H1 (cell line): ENCODE results near the gene FRMD4A. TPM values are rescaled to one million over a fixed set of nuclear protein-coding genes. Genes with fewer than 3 reads are reported as not detected.

ENCODE experiments used
- CTCF ChIA-PET: fragments of 300-600 bp; sonication (Branson Sonifier 250); formaldehyde crosslinking; loops from one replicate; lab custom pipeline; 2021; ENCODE audit not compliant: partially characterized antibody; lab: Charles Lee
- POLR2A ChIA-PET: fragments of 300-600 bp; sonication (Branson Sonifier 250); formaldehyde crosslinking; loops from one replicate; lab custom pipeline; 2021; ENCODE audit warnings: inconsistent platforms; ENCODE audit not compliant: partially characterized antibody; lab: Charles Lee
- DNase-seq, 2 experiments: peaks; one replicate each; pipeline versions ENCODE4 v3.0.0 to v3.0.0-alpha.2; 2010 to 2022; ENCODE audit warnings: low spot score in 2 of 2, low read depth in 1 of 2, mixed read lengths in 1 of 2
- FAIRE-seq: peaks from 2 replicates; lab custom pipeline; 2011; peaks lifted over from hg19 to GRCh38; lab: Jason Lieb, UNC
- H2AFZ ChIP-seq: 2 replicates; pipeline ENCODE4 v1.8.1; 2012; ENCODE audit warnings: low read length, inconsistent platforms
- H2AK5ac ChIP-seq: 2 replicates; pipeline ENCODE4 v1.6.1; 2013; ENCODE audit warnings: low read depth, low read length
- H2BK120ac ChIP-seq: replicated peaks from 2 replicates; pipeline ENCODE3; 2013; ENCODE audit warnings: low read depth, low read length, inconsistent platforms
- H2BK12ac ChIP-seq: 2 replicates; pipeline ENCODE4 v1.6.1; 2013; ENCODE audit warnings: low read depth, low read length
- H2BK15ac ChIP-seq: 2 replicates; pipeline ENCODE4 v1.6.1; 2013; ENCODE audit warnings: low read length
- H2BK20ac ChIP-seq: 2 replicates; pipeline ENCODE4 v1.6.1; 2013; ENCODE audit warnings: low read length
- H2BK5ac ChIP-seq: 2 replicates; pipeline ENCODE4 v1.6.1; 2013; ENCODE audit warnings: low read depth, low read length
- H3K14ac ChIP-seq: 2 replicates; pipeline ENCODE4 v1.6.1; 2013; ENCODE audit warnings: inconsistent platforms; ENCODE audit not compliant: insufficient read length
- H3K18ac ChIP-seq: 2 replicates; pipeline ENCODE4 v1.6.1; 2013; ENCODE audit warnings: low read length; ENCODE audit errors: extremely low read depth
- H3K23ac ChIP-seq: 2 replicates; pipeline ENCODE4 v1.6.1; 2013; ENCODE audit warnings: inconsistent platforms; ENCODE audit not compliant: insufficient read length
- H3K23me2 ChIP-seq: 2 replicates; pipeline ENCODE4 v1.6.1; 2013; ENCODE audit warnings: low read depth, low read length
- H3K27ac ChIP-seq: 2 replicates; pipeline ENCODE4 v1.6.1; 2011; ENCODE audit warnings: low read depth, low read length, inconsistent platforms
- H3K27me3 ChIP-seq, 4 experiments: replicated peaks in 1 of 4; 1 replicate in 1 of 4; 2 replicates in 3 of 4; pipeline versions ENCODE4 v1.6.1 to v1.8.1; 2011 to 2013; ENCODE audit warnings: low read length in 3 of 4, mild to moderate bottlenecking in 3 of 4, inconsistent platforms in 2 of 4, mixed read lengths in 2 of 4, moderate library complexity in 1 of 4; ENCODE audit not compliant: control insufficient read depth in 3 of 4, insufficient read depth in 3 of 4; ENCODE audit errors: extremely low read depth in 1 of 4
- H3K36me3 ChIP-seq, 4 experiments: 2 replicates each; pipeline versions ENCODE4 v1.6.1 to v1.8.1; 2011 to 2013; ENCODE audit warnings: mild to moderate bottlenecking in 4 of 4, low read length in 3 of 4, moderate library complexity in 2 of 4, control low read depth in 1 of 4, inconsistent platforms in 1 of 4; ENCODE audit not compliant: insufficient read depth in 4 of 4, control insufficient read depth in 2 of 4
- H3K4ac ChIP-seq: replicated peaks from 2 replicates; pipeline ENCODE3; 2013; ENCODE audit warnings: low read length, low read depth, mixed read lengths, inconsistent platforms; ENCODE audit not compliant: insufficient read length
- H3K4me1 ChIP-seq, 4 experiments: replicated peaks in 1 of 4; 1 replicate in 1 of 4; 2 replicates in 3 of 4; pipeline versions ENCODE4 v1.6.1 to v1.8.1; 2011 to 2013; ENCODE audit warnings: low read length in 3 of 4, inconsistent platforms in 2 of 4, mixed read lengths in 1 of 4; ENCODE audit not compliant: insufficient read depth in 4 of 4, control insufficient read depth in 3 of 4
- H3K4me2 ChIP-seq, 2 experiments: 2 replicates each; pipeline versions ENCODE4 v1.6.1 to v1.8.1; 2011 to 2013; ENCODE audit warnings: low read depth in 2 of 2, low read length in 2 of 2, control low read depth in 1 of 2, inconsistent platforms in 1 of 2, mild to moderate bottlenecking in 1 of 2; ENCODE audit not compliant: insufficient read depth in 1 of 2
- H3K4me3 ChIP-seq, 4 experiments: fragments of 200-600, 300-600 bp in 1 of 4; sonication (generic), shearing (Covaris generic), sonication (Bioruptor Twin) in 1 of 4; 2 replicates each; pipeline versions ENCODE4 v1.5.1 to v1.8.1; 2011 to 2016; ENCODE audit warnings: low read length in 4 of 4, low read depth in 3 of 4, control low read depth in 2 of 4, inconsistent platforms in 2 of 4, mild to moderate bottlenecking in 2 of 4, mixed read lengths in 1 of 4, moderate library complexity in 1 of 4; ENCODE audit not compliant: insufficient read depth in 2 of 4; ENCODE audit errors: extremely low read depth in 1 of 4
- H3K56ac ChIP-seq: replicated peaks from 2 replicates; pipeline ENCODE3; 2013; ENCODE audit warnings: low read depth, mild to moderate bottlenecking, mixed read lengths, low read length, inconsistent platforms; ENCODE audit not compliant: insufficient read length
- H3K79me1 ChIP-seq: 2 replicates; pipeline ENCODE4 v1.6.1; 2013; ENCODE audit warnings: low read depth, low read length, control low read depth
- H3K79me2 ChIP-seq, 2 experiments: 2 replicates each; pipeline versions ENCODE4 v1.6.1 to v1.8.1; 2012 to 2013; ENCODE audit warnings: low read length in 2 of 2, mild to moderate bottlenecking in 2 of 2, inconsistent platforms in 1 of 2; ENCODE audit not compliant: insufficient read depth in 2 of 2, control insufficient read depth in 1 of 2
- H3K9ac ChIP-seq, 4 experiments: replicated peaks in 1 of 4; 1 replicate in 1 of 4; 2 replicates in 3 of 4; pipeline versions ENCODE4 v1.6.1 to v1.8.1; 2011 to 2013; ENCODE audit warnings: low read depth in 3 of 4, low read length in 3 of 4, control low read depth in 2 of 4, mild to moderate bottlenecking in 2 of 4, moderate library complexity in 2 of 4, inconsistent platforms in 1 of 4; ENCODE audit errors: extremely low read depth in 1 of 4
- H3K9me3 ChIP-seq, 2 experiments: 2 replicates each; pipeline versions ENCODE4 v1.6.1 to v1.8.1; 2012 to 2013; ENCODE audit warnings: mild to moderate bottlenecking in 2 of 2, moderate library complexity in 2 of 2, control low read depth in 1 of 2, inconsistent platforms in 1 of 2, low read depth in 1 of 2, low read length in 1 of 2, mixed read lengths in 1 of 2; ENCODE audit not compliant: insufficient read depth in 2 of 2
- H4K20me1 ChIP-seq, 2 experiments: replicated peaks in 1 of 2; 2 replicates each; pipeline versions ENCODE3 to v1.8.1; 2011 to 2013; ENCODE audit warnings: inconsistent platforms in 2 of 2, low read length in 2 of 2, mild to moderate bottlenecking in 1 of 2; ENCODE audit not compliant: insufficient read depth in 2 of 2, control insufficient read depth in 1 of 2
- H4K5ac ChIP-seq: 2 replicates; pipeline ENCODE4 v1.6.1; 2013; ENCODE audit warnings: low read length, low read depth, mixed read lengths, inconsistent platforms; ENCODE audit not compliant: insufficient read length
- H4K8ac ChIP-seq: 2 replicates; pipeline ENCODE4 v1.8.0; 2013; ENCODE audit warnings: mild to moderate bottlenecking, moderate library complexity, low read length, inconsistent platforms; ENCODE audit not compliant: insufficient read depth; ENCODE audit errors: extremely low read depth
- H4K91ac ChIP-seq: replicated peaks from 2 replicates; pipeline ENCODE3; 2013; ENCODE audit warnings: low read length, mixed read lengths, inconsistent platforms; ENCODE audit not compliant: insufficient read length
- EZH2 ChIP-seq: fragments of 200-600 bp; sonication (generic); IDR thresholded peaks from 2 replicates; pipeline ENCODE4 v1.7.1; 2012; ENCODE audit warnings: low read depth, mild to moderate bottlenecking, moderate library complexity, low read length, inconsistent platforms; ENCODE audit not compliant: severe bottlenecking
- HDAC2 ChIP-seq, 2 experiments: fragments of 300-600 bp in 1 of 2; sonication (generic) in 1 of 2; IDR thresholded peaks; 2 replicates each; pipeline ENCODE4 v1.6.1; 2011 to 2012; ENCODE audit warnings: low read depth in 2 of 2, low read length in 2 of 2, mild to moderate bottlenecking in 2 of 2, moderate library complexity in 2 of 2, borderline replicate concordance in 1 of 2, inconsistent platforms in 1 of 2
- KDM4A ChIP-seq: IDR thresholded peaks from one replicate; pipeline ENCODE4 v1.7.1; 2012; ENCODE audit warnings: low read depth, mild to moderate bottlenecking, moderate library complexity, low read length, inconsistent platforms; ENCODE audit not compliant: severe bottlenecking
- POU5F1 ChIP-seq: IDR thresholded peaks from 2 replicates; pipeline ENCODE4 v1.6.1; 2011; ENCODE audit warnings: low read depth, mild to moderate bottlenecking, low read length, moderate library complexity
- SAP30 ChIP-seq: fragments of 300-600 bp; sonication (generic); IDR thresholded peaks from 2 replicates; pipeline ENCODE4 v1.7.1; 2012; ENCODE audit warnings: low read length, moderate library complexity, mild to moderate bottlenecking, inconsistent platforms; ENCODE audit not compliant: insufficient read depth, insufficient replicate concordance
- SIN3A ChIP-seq, 2 experiments: IDR thresholded peaks in 1 of 2; conservative IDR thresholded peaks in 1 of 2; 2 replicates each; pipeline ENCODE4 v1.6.1; 2011 to 2012; ENCODE audit warnings: low read length in 2 of 2, improper control_type of control experiment in 1 of 2, low read depth in 1 of 2, mild to moderate bottlenecking in 1 of 2
- SIRT6 ChIP-seq: IDR thresholded peaks from one replicate; pipeline ENCODE4 v1.7.1; 2012; ENCODE audit warnings: low read length, inconsistent platforms
- SP2 ChIP-seq: IDR thresholded peaks from 2 replicates; pipeline ENCODE4 v1.6.1; 2012; ENCODE audit warnings: mild to moderate bottlenecking, low read length, inconsistent platforms
- SP4 ChIP-seq: IDR thresholded peaks from 2 replicates; pipeline ENCODE4 v1.6.1; 2012; ENCODE audit warnings: low read length, inconsistent platforms
- WGBS, 2 experiments: shearing (Covaris generic) in 1 of 2; methylation state at CpG; one replicate each; pipeline versions ENCODE4 v1.1.6 to v1.1.7; 2013 to 2015; ENCODE audit warnings: low lambda C conversion rate in 2 of 2, mixed read lengths in 2 of 2, inconsistent platforms in 1 of 2, low coverage in 1 of 2, missing lambda C conversion rate in 1 of 2; ENCODE audit not compliant: insufficient replicate concordance in 2 of 2, insufficient coverage in 1 of 2, insufficient read length in 1 of 2; ENCODE audit errors: extremely low coverage in 1 of 2, missing lambda C conversion rate in 1 of 2; 5-methylcytosine and 5-hydroxymethylcytosine counted together
- polyA plus RNA-seq, 7 experiments: library from polyadenylated mRNA; depleted of rRNA in 3 of 7; stranded (reverse) in 5 of 7; unstranded in 2 of 7; fragments of >200 nt in 5 of 7; fragments of 200-250 nt in 2 of 7; gene quantifications; 1 replicate in 5 of 7; 2 replicates in 1 of 7; 4 replicates in 1 of 7; pipeline versions ENCODE4 v1.2.1 to v1.2.3, GENCODE V29; 2011 to 2013; ENCODE audit warnings: missing spikeins in 2 of 7, mixed read lengths in 2 of 7
- total RNA-seq: library from RNA; stranded (reverse); fragmentation: NEBNext Ultra II Directional; extraction: Animal tissue kit (Norgen Biotek cat#: 25700); gene quantifications from 2 replicates; pipeline ENCODE4 v1.2.1, GENCODE V29; 2021
- TF ChIP-seq, protein P1 (sequence below): IDR thresholded peaks from 2 replicates; pipeline ENCODE4 v1.6.1; 2012; ENCODE audit warnings: low read length, inconsistent platforms

The FRMD4A gene
- total and polyA plus RNA-seq, 2 of the 8 experiments (the other 6 are each of a cell fraction or from before 2014, with no cell fraction given), result 38.6 to 39.6 TPM

GRCh38 chr10:14332903-14333302 is 2.2 kb upstream of the FRMD4A start:
- H3K79me1 ChIP-seq, result no peaks in the 10 kb centered on the region; the same call in 1 of the 2 replicates

More at GRCh38 chr10:14332903-14333302, 2.2 kb upstream of the FRMD4A start:
- FAIRE-seq (no peak), DNase-seq (no peak)
- Histone ChIP-seq H2BK5ac (no peak overlapping the region), H3K23ac (no peak overlapping the region), H3K27me3 (peaks cover 0 to 2% (median 0%) of the 10 kb centered on the region in 4 experiments; a peak in 1 of 7 replicates), H2BK12ac (no peak overlapping the region), H2BK15ac (0 out of 2 replicates have a peak overlapping the region, but pooled peaks have one; percentile 1), H4K5ac (no peak overlapping the region), H4K8ac (no peak overlapping the region; the same call in 1 of the 2 replicates), H3K4me3 (no peak overlapping the region), H3K79me2 (no peaks in the 10 kb centered on the region), H3K4me1 (peaks cover 17 to 21% (median 19%) of the 10 kb centered on the region in 4 experiments), H3K56ac (no peak overlapping the region), H3K18ac (no peak overlapping the region), H3K36me3 (no peaks in the 10 kb centered on the region), H3K9ac (no peak overlapping the region), H3K4me2 (no peak overlapping the region), H2BK20ac (no peak overlapping the region), H4K91ac (no peak overlapping the region), H3K27ac (no peak overlapping the region), H2BK120ac (no peak overlapping the region), H4K20me1 (no peaks in the 10 kb centered on the region), H3K4ac (no peak overlapping the region), H3K23me2 (no peaks in the 10 kb centered on the region; the same call in 1 of the 2 replicates), H3K9me3 (no peaks in the 10 kb centered on the region), H3K14ac (no peak overlapping the region), H2AK5ac (no peak overlapping the region), H2AFZ (no peak overlapping the region)
- TF ChIP-seq EZH2 (no peak), SIRT6 (no peak), POU5F1 (no peak), SP2 (no peak), SP4 (no peak), SIN3A (conservative IDR thresholded peaks at IDR 0.05 in 1 of 2, IDR thresholded peaks at IDR 0.05 in 1 of 2; ENCODE audit: low read depth in 1 of 2, low read length in 2 of 2) (no peak), SAP30 (no peak), KDM4A (no peak), HDAC2 (IDR thresholded peaks at IDR 0.05; ENCODE audit: borderline replicate concordance in 1 of 2, low read depth in 2 of 2, low read length in 2 of 2) (no peak)
- TF ChIP-seq, protein P1, sequence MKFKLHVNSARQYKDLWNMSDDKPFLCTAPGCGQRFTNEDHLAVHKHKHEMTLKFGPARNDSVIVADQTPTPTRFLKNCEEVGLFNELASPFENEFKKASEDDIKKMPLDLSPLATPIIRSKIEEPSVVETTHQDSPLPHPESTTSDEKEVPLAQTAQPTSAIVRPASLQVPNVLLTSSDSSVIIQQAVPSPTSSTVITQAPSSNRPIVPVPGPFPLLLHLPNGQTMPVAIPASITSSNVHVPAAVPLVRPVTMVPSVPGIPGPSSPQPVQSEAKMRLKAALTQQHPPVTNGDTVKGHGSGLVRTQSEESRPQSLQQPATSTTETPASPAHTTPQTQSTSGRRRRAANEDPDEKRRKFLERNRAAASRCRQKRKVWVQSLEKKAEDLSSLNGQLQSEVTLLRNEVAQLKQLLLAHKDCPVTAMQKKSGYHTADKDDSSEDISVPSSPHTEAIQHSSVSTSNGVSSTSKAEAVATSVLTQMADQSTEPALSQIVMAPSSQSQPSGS, result no peak
- ChIA-PET POLR2A (no interaction called here), CTCF (interaction anchor here (1.1 to 2.4 kb wide), 2 partner anchors 9 to 61 kb away, joined by 3 to 10 read pairs; no protein-coding TSS in a partner anchor)
- 90% methylated on average over 3 of the region's 3 CpGs; no CpG with 5 or more reads in 1 of the 2 experiments for WGBS, 2 experiments
